Loucy (cell line): ENCODE measurements around the gene AGBL5.

Experiments used
- EZH2phosphoT487 ChIP-seq: fragments of 200-600 bp; IDR thresholded peaks from 2 replicates; pipeline ENCODE4 v1.6.1; 2018; ENCODE audit warnings: antibody characterized with exemption, mild to moderate bottlenecking, moderate library complexity, borderline replicate concordance
- TF ChIP-seq, protein P1 (sequence below): fragments of 200-600 bp; sonication (generic); conservative IDR thresholded peaks from 2 replicates; pipeline ENCODE4 v1.5.1; 2014; ENCODE audit warnings: mild to moderate bottlenecking, antibody characterized with exemption, low read length

DNA sequence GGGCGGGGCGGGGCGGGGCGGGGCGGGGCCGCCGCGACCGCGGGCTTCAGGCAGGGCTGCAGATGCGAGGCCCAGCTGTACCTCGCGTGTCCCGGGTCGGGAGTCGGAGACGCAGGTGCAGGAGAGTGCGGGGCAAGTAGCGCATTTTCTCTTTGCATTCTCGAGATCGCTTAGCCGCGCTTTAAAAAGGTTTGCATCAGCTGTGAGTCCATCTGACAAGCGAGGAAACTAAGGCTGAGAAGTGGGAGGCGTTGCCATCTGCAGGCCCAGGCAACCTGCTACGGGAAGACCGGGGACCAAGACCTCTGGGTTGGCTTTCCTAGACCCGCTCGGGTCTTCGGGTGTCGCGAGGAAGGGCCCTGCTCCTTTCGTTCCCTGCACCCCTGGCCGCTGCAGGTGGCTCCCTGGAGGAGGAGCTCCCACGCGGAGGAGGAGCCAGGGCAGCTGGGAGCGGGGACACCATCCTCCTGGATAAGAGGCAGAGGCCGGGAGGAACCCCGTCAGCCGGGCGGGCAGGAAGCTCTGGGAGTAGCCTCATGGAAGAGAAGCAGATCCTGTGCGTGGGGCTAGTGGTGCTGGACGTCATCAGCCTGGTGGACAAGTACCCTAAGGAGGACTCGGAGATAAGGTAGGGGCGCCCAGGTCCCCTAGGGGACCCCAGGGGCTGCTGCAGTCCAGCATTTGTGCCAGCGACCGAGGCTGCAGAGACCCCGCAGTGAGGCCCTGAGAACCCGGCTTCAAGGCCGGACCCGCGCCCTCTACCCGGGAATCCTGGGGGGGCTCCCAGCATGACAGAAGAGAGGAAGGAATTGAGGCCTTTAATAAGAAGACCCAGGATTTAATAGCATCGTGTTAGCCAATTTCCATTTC lies 35.5 kb downstream of the AGBL5 start, which contains the start of gene KHK:
- TF ChIP-seq, protein P1, sequence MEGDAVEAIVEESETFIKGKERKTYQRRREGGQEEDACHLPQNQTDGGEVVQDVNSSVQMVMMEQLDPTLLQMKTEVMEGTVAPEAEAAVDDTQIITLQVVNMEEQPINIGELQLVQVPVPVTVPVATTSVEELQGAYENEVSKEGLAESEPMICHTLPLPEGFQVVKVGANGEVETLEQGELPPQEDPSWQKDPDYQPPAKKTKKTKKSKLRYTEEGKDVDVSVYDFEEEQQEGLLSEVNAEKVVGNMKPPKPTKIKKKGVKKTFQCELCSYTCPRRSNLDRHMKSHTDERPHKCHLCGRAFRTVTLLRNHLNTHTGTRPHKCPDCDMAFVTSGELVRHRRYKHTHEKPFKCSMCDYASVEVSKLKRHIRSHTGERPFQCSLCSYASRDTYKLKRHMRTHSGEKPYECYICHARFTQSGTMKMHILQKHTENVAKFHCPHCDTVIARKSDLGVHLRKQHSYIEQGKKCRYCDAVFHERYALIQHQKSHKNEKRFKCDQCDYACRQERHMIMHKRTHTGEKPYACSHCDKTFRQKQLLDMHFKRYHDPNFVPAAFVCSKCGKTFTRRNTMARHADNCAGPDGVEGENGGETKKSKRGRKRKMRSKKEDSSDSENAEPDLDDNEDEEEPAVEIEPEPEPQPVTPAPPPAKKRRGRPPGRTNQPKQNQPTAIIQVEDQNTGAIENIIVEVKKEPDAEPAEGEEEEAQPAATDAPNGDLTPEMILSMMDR: no peak
- no peak for TF ChIP-seq EZH2phosphoT487
